Posterior vena cava (tissue), 2 donors: Measurements from ENCODE around the gene NUDT5. TPM values are rescaled to one million over a fixed set of nuclear protein-coding genes. Genes with fewer than 3 reads are reported as not detected.

Experiments used
- DNase-seq: peaks from one replicate; pipeline ENCODE4 v3.0.0-alpha.2; 2020; ENCODE audit warnings: low spot score
- intact Hi-C, 2 donors: fragments of 100-400 bp; cut with DNase I; formaldehyde crosslinking; loops; one replicate each; pipeline versions ENCODE4 v1.14.1 to v1.14.2; 2022 to 2023
- total RNA-seq, 2 donors: library from RNA; stranded (reverse); fragmentation: NEBNext Ultra II Directional; extraction: Animal tissue kit (Norgen Biotek cat#: 25700); gene quantifications; one replicate each; pipeline ENCODE4 v1.2.1, GENCODE V29; 2021
- donor health status: DM: yes; HTN: yes; CAD: no.
- donor health status: DM: yes; HTN: yes; CAD: no.

NUDT5 gene
- total RNA-seq, 2 donors from 2014 or later: 22.4 to 25.2 TPM

DNA sequence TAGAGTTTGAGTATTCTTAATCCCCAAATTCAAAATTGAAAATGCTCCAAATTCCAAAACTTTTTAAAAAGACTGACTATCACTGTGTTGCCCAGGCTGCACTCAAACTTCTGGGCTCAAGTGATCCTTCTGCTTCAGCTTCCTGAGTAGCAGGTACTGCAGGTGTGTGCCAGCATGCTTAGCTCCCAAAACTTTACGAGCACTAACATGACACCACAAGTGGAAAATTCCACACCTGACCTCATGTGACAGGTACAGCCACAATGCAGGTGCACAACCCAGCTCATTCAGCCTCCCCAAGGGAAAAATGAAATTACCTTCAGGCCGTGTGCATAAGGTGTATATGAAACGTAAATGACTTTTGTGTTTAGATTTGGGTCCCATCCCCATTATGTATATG is 16.8 kb upstream of the NUDT5 start:
- intact Hi-C loops: no loop called here
- DNase-seq: no peak

DNA sequence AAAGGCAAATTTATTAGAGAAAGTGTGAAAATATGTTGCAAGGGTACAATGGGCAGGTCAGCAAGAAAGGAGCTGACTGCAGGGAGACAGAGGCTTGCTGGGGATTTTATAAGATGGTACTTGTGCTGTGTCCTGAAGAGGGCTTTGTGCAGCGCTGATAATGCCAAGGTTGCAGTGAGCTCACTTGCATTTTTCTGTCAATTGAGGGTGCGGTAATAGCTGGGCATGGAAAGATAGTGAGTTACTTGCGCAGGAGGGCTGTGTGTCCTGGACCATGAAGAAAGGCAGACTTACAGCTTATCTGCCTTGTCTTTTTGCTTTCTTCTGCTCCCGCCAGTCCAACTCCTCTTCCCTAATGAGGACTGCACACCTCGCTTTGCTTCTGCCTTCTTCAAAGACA is 12.8 kb upstream of the NUDT5 start:
- no peak for DNase-seq
- intact Hi-C loops: no loop called here

DNA sequence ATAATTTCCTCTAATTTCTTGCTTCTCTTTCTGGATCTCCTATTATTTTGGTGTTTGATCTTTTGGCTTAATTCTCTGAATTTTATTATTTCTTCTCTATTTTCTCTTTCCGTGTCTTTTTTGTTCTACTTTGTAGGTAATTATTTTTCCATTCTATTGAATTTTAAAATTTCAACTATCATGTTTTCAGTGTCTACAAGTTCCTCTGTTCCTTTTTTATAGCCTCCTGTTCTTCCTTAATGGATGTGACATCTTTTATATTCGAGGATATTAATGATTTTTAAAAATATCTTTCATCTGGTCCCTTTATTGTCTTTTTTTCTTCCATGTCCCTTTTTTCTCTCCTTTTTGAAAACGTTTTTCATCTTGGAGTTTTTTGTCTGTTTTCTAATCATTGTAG is 11.4 kb upstream of the NUDT5 start:
- DNase-seq: no peak
- intact Hi-C loops: no loop called here

DNA sequence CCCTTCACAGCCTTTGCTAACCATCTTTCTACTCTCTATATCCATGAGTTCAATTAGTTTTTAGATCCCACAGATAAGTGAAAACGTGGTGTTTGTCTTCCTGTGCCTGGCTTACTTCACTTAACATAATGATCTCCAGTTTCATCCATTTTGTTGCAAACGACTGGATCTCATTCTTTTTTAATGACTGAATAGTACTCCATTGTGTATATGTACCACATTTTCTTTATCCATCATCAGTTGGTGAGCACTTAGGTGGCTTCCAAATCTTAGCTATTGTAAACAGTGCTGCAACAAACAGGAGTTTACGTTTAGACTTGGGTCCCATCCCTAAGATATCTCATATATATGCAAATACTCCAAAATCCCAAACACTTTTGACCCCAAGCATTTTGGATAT is 9.4 kb upstream of the NUDT5 start:
- intact Hi-C loops: no loop called here

DNA sequence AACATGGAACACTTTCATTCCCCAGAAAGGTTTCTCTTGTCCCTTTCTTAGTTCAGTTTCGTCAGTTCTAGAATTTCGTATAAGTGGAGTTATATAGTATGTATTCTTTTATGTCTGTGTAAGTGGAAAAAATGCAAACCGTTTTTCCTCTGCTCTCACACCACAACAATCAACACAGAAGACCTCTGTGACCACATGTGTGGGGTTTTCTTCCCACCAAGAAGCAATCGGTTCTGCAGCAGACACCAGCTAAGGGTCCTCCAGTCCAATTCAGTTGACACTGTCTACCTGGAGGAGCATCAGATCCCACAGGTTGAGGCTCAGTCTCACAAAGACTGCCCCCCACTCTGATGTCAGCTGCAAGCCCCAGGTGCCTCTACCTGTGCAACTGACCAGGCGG is 6.5 kb upstream of the NUDT5 start:
- no peak for DNase-seq
- intact Hi-C loops: no loop called here

More for the DNA sequence above, 9.4 kb upstream of the NUDT5 start:
- DNase-seq: no peak

DNA sequence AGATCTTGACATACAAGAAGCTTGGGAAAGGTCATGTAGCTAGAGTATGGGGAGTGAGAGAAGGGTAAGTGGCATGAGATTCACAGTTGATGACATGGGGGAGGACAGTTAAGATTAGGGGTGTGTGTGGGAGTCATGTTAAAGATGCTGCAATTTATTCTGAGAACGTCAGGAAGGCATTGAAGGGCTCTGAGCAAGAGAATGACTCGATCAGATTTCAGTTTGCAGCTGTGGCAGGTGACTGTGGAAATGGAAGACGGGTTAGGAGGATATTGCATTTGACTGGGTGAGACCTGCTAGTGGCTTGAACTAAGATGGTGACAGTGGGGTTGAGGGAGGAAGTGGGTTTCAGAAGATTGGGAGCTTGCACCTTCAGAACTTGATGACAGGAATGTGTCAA is 5.9 kb upstream of the NUDT5 start:
- intact Hi-C loops: no loop called here
- DNase-seq: no peak

DNA sequence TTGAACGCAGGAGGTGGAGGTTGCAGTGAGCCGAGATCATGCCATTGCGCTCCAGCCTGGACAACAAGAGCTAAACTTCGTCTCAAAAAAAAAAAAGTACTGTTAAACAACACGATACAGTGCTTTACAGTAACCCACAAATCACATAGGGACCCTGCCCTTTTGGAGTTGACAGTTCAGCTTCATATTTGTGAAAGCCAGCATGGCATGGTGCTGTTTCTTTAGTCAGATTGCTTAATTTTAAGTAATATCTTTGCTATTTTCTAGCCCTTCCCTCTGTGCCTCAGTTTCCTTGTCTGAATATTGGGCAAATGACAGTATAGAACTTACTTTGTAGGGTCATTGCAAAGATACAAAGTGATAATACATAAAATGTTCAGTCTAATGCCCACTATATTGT is 5.2 kb upstream of the NUDT5 start:
- intact Hi-C loops: no loop called here
- DNase-seq: no peak

DNA sequence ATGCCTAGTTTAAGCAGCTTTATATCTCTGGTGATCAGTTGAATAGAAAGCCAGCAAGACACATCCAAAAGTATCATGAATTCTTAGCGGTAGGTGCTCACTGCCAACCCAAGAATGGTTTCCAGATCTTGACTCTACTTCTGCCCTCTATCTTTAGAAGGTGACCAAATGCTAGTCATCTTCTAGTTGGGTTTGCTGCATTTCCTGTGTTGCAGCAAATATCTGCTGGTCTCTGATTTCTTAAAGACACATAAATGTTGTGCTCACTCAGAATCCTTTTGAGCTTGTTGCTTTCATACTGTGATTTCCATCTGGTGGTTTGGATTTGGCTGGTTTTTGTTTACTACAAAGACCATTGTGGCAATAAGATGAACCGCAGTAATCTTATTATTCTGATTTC is 2.5 kb upstream of the NUDT5 start:
- DNase-seq: no peak
- intact Hi-C loops: no loop called here

DNA sequence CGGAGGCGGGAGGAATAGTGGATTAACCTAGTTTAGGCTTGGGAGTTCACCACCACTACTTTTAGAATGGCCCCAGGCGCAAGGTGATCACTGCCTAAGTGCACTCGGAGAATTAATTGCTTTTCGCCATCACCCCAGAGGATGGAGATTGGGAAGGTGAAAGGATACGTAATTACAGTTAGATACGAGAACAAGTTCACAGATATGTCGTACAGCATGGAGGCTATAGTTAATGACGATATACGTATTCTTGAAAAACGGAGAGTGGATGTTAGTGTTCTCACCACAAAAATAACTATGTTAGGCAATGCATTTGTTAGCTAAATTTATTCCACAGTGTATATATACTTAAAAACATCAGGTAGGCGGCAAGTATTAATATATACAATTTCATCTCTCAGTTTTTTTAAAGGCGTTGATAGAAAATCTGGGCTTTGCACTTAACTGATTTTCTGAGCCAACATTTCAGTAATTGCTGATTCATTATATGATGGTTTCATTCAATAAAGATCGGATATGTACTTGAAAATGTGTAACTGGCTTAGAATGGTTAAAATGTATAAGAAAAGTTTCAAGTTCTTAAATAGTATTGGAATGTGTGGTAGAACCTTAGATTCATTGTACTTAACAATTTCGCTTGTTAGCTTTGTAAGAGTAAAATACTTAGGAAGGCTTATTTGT is 980 bp upstream of the NUDT5 start:
- intact Hi-C loops: no loop called here
- DNase-seq: no peak

DNA sequence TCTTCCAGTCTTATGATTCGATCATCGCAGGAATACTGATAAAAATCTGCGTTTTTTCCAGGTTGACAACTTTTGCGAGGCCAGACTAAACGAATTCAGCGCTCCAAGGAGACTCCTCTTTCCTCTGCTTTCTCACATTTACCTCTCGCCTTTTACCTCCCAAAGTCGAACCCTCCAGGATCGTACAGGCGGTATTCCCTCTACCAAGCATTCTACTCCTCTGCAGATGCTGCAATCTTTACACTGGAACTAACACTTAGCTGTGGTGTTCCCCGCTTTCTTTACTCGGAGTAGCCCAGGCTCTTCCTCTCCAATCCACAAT is 449 bp downstream of the NUDT5 start:
- intact Hi-C loops: no loop called here

DNA sequence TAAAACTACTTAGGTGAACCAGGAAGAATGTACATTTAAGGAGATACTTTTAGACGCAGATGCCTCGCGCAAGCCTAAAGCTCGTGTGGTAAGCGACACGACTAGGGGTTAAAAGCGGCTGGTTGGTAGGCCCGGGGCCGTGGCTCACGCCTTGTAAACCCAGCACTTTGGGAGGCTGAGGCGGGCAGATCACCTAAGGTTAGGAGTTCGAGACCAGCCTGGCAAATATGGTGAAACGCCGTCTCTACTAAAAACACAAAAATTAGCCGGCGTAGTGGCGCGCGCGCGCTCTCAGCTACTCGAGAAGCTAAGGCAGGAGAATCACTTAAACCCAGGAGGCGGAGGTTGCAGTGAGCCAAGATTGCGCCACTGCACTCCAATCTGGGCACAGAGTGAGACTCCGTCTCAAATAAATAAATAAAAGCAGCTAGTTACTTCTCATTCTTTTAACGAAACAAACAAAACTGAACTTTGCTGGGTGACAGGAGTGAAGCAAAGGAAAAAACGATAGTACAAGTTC is 879 bp downstream of the NUDT5 start:
- DNase-seq: peak; percentile 84
- intact Hi-C loops: no loop called here

More for the DNA sequence above, 449 bp downstream of the NUDT5 start:
- DNase-seq: no peak

DNA sequence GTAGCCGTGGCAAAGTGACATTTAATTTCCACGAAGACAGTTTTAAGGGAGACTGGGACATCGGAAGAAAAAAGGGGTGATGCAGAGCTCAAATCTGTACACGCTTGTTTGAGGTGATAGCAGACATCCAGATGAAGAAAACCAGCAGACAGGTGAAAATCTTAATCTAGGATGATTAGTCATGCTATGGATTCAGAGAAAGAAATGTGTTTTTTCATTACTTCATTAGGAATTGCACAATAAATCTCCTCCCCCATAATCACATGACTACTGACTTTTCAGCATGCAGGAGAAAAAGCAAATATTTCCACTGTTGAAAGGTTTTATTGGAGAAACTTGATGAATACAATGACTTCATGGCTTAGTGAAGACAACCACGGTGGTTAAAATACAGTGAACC is 2.5 kb downstream of the NUDT5 start:
- DNase-seq: no peak
- intact Hi-C loops: no loop called here

DNA sequence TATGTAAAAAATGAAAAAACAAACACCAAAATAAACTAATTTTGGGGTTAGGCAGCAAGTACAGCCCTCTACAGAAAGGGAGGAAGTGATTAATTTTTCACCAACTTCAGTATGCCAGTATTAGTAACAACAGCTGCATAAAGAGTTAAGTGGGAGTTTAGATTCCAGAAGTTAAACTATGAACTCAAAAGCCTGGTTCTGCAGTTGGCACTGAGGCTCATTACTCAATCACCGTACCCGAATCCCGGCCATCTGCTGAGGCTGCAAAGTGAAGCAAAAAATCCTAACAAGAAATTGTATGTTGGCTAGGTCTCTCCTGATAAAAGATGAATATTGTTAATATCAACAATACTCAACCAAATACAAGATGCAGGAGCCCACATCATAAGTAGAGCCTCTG is 4.0 kb downstream of the NUDT5 start:
- intact Hi-C loops: no loop called here
- DNase-seq: no peak

DNA sequence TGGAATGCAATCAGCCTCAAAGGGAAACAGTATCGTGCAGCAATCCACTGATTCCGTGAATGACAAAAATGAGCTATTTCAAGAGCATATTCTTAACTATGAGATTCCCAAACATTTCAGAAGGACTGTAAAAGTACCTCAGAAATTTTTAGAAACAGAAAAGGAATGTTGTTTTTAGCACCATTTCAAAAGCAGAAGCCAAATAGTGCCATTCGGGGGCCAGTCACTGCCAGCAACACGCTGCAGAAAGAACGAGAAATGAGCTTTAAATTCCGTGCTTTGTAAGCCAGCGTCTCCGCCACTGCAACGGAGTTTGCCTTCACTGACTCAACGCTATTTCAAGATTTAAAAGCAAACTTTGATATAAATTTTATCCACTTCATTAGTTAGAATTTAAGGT is 6.3 kb downstream of the NUDT5 start:
- intact Hi-C loops: no loop called here
- DNase-seq: no peak

DNA sequence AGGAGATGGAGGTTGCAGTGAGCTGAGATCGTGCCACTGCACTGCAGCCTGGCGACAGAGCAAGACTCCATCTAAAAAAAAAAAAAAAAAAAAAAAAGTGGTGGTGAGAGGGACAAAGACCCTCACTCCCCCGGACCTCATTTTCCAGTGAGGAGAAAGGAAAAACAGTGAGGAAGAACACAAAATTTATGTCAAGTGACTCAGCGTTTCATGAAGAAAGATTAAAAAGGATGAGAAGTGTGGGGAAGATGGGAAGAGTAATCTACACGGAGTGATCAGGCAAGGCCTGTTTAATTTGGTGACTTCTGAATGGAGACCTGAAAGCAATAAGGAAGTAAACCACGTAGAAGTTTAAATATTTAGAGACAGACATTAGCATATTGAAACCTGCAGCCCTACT is 7.0 kb downstream of the NUDT5 start:
- intact Hi-C loops: no loop called here
- no peak for DNase-seq

DNA sequence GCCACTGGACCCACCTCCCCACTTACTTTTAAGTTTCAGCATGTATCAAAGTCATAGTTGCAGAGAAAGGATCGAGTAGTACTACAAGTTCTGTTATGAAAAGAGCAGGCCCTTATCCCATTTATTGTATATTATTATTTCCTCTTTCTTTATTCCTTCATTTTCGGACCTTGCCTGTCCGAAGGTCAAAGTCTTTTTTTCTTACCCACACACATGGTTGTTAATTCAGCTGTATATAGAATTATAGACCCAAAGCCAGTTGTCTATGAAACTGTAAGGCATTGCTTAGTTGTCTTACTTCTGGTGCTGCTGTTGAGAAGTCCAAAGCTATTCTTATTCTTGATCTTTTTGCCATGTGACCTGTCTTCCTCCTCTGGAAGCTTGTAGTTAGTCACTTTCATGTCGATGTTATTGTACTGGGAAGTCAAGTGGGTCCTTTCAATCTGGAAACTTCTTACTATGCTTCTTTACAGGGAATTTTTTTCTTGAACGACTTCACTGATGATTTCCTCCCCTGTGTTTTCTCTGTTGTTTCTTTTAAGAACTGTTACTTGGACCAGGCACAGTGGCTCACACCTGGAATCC is 8.3 kb downstream of the NUDT5 start:
- intact Hi-C loops: no loop called here

DNA sequence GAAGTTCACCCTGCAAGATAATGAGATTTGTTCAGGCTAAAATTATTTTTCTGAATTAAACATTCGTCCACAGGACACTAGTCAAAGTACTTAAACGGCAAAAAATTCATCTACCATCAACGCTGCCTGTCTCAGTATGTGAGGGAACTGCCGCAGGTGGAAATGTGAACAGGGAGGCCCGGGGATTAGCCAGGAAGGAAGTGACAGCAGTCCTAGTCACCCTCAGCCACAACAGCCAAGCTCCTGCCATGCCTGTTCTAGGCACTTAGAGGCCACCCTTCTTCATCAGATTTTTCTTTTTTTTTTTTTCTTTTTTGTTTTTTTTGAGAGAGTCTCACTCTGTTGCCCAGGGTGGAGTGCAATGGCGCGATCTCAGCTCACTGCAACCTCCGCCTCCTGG is 9.4 kb downstream of the NUDT5 start:
- intact Hi-C loops: no loop called here

More for the DNA sequence above, 8.3 kb downstream of the NUDT5 start:
- no peak for DNase-seq

DNA sequence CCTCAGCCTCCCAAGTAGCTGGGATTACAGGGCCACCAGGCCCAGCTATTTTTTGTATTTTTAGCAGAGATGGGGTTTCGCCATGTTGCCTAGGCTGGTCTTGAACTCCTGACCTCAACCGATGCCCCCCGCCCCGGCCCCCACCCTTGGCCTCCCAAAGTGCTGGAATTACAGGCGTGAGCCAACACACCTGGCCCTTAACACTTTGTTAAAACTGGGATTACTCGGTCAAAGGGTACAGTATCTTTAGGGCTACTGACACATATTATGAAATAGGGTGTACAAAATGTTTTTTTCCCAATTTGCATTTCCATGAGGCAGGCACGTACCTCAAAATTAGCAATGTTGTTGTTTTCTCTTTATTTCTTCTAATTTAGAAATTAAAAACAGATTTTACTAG is 11.5 kb downstream of the NUDT5 start:
- intact Hi-C loops: no loop called here

More for the DNA sequence above, 9.4 kb downstream of the NUDT5 start:
- no peak for DNase-seq

DNA sequence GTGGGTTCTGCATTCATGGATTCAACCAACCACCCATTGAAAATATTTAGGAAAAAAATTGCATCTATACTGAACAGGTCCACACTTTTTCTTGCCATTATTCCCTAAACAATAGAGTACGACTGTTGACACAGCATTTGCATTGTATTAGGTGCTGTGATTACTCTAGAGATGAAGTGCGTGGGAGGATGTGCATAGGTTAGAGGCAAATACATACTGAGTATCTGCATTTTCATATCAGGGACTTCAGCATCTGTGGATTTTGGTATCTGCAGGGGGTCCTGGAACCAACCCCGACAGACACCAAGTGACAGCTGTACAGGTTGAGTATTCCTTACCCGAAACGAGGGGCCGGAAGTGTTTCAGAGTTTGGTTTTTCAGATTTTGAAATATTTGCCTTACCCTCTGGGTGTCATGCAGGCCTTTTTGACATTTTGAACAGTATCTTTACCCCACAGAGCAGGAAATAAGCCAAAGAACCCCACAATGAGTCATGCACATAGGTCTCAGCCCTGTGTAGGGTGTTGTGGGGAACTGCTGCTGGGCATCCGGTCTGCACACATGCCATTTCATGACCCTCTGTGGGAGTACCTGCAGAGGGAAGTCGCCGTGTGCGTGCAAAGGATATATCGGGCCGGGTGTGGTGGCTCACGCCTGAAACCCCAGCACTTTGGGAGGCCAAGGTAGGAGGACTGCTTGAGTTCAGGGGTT is 14.5 kb downstream of the NUDT5 start:
- intact Hi-C loops: no loop called here

More for the DNA sequence above, 11.5 kb downstream of the NUDT5 start:
- no peak for DNase-seq

DNA sequence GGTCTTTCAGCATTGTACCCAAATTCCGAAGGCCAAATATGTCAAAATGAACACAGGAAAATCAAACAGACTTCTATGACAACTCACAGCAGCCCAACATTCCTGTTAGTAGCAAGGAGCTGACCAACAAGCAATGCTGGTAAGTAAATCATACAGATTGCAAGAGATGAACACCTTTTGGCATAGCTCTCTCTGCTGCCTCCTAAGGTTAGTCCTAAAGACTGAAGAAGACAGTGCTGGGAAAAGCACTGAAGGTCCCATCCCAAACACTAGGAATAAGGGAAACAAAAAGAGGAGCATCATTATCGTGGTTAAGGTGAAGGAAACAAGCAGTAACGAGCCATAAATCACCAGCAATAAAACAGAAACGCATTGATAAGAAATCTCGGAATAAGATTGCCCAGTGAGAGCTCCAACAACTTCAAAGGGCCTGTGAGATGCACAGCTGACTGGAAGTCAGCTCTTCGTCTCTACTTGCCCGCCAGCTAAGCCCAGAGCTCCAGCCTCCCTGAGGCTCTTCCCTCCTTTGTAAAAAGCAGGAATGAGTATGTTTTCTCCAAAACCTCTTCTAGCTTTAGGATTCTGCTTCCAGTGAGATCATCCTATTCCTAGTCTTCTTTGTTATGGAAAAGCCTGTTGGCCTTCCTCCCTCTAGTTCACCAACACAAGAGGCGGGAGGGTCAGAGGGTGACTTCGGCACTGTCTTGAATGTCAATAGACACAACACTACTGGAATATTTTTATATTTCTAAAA is 15.3 kb downstream of the NUDT5 start:
- no peak for DNase-seq
- intact Hi-C loops: no loop called here

More for the DNA sequence above, 14.5 kb downstream of the NUDT5 start:
- peak; percentile 79 for DNase-seq
